Hippocampal formation (tissue), 2 donors: ENCODE data around the gene GRXCR2.
"Not testable (repeated sequence)": the region's sequence is repeated elsewhere in the genome, so short reads cannot be mapped to it uniquely, and the experiment has no call there.

Experiments
- DNase-seq, 2 donors: peaks; one replicate each; lab custom pipeline; 2025; lab: John Stamatoyannopoulos, UW

Gene GRXCR2

DNA sequence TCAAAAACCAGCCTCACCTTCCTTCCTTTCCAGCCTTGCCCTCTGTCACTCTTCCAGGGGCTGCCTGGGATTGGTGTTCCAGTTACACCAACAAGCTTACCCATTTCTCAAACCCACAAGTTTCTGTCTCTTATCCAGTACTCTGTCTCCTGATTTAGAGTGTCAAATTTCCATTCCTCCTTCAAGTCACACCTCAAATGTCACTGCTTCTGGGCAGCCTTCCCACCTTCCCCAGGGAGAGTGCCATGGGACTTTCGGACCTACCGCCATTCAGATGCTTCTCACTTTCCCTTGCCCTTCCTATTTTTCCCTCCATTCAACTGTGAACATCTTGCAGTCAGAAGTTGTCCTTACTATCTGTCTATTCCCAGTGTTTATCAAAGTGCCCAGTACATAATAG lies 2.0 kb upstream of the GRXCR2 start:
- DNase-seq: no peak

DNA sequence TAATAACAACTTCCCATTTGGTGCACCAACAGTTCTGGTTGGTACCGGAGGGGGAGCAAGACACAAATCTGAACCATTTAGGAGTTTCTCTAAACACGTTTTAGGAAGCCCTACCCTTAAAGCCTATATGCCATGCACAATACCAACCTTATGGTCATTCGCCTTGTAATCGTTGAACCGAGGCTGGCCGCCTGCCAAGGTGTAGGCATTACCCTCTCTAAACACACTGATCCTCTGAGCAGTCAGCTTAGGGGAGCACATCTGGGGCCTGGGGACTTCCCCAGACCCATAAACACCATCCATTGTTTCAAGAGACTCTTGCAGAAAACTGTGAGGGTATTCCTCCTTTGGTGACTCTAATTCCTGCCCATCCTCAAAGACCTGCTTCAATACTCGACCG lies 328 bp downstream of the GRXCR2 start:
- DNase-seq: no peak

DNA sequence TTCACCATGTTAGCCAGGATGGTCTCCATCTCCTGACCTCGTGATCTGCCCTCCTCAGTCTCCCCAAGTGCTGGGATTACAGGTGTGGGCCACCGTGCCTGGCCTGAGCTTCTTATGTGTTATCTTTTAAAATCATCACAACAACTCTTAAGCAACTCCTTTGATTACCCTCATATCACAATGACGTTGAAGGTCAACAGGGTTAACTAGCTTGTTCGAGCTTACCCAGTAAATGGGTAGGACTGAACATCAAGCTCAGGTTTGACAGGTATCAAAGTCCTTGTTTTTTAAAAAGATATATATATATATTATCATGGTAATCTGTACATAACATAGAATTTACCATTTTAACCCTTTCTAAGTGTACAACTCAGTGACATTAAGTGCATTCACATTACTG lies 3.1 kb downstream of the GRXCR2 start:
- no peak for DNase-seq

DNA sequence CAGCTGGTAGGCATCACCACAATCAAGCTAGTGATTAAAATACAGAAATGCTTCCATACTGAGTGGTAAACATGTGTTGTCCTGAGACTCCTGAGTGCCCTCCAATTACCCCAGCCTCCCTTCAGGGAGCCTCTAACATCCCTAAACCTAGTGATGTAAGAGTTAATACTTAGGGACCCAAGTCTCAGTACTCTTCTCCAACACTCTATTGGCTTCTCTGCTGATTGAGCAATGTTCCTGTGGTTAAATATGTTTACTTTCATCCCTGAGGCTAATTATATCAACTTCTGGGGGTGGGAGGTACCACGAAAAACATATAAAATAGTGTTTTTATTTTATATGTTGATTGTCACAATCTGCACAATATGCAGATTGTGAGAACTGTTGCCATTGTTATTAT lies 5.0 kb downstream of the GRXCR2 start:
- no peak for DNase-seq

- not testable (repeated sequence) for DNase-seq
Measured at GRCh38 chr5:145864432-145864831, 8.4 kb downstream of the GRXCR2 start.

GRCh38 chr5:145863003-145863402 lies 9.8 kb downstream of the GRXCR2 start:
- DNase-seq: no peak

- no peak for DNase-seq
Measured at GRCh38 chr5:145859897-145860296, 12.9 kb downstream of the GRXCR2 start.

- DNase-seq: no peak
Measured at GRCh38 chr5:145859453-145859852, 13.4 kb downstream of the GRXCR2 start.

- no peak for DNase-seq
Measured at GRCh38 chr5:145858959-145859358, 13.9 kb downstream of the GRXCR2 start.

DNA sequence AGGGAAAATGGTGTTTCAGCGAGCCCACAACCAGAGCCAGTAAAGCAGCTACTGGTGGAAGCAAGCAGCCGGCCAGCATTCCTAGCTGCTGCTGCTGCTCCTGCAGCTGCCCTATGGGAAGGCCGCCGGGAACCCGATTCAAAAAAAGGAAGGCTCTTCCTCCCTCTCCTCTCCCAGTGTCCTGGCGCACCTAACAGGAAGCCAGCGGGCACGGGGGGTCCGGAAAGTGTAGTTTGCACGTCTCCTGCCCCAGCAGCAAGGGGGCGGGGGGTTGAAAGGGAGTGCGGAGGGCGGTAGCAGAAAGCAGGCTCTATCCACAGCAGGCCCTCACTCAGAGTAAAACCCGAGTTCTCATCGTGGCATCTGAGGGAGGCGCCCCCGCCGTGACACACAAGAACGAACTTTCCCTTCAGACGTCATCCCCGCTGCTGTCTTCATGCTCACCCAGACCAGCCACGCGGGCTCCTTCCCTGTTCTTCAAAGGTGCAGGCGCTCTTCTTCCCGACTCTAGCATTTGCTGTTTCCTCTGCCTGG lies 16.5 kb downstream of the GRXCR2 start:
- no peak for DNase-seq

- no peak for DNase-seq
Measured at GRCh38 chr5:145855763-145856267, 17.0 kb downstream of the GRXCR2 start.

- no peak for DNase-seq
Measured at GRCh38 chr5:145854651-145855258, 18.1 kb downstream of the GRXCR2 start.

- no peak for DNase-seq
Measured at GRCh38 chr5:145853781-145854376, 18.9 kb downstream of the GRXCR2 start.

DNA sequence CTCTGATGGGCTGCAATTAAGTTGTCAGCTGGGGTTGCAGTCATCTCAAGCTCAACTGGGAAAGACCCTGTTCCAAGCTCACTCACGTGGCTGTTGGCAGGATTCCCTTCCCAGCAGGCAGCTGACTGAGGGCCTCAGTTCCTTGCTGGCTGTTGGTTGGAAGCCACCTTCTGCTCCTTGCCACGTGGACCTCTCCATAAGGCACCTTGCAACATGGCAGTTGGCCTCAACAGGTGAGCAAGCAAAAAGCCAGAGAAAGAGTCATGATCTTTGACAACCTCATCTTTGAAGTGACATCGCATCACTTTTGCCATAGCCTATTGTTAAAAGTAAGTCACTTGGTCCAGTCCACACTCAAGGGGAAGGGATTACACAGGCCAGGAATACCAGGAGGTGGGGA lies 19.8 kb downstream of the GRXCR2 start:
- no peak for DNase-seq

DNA sequence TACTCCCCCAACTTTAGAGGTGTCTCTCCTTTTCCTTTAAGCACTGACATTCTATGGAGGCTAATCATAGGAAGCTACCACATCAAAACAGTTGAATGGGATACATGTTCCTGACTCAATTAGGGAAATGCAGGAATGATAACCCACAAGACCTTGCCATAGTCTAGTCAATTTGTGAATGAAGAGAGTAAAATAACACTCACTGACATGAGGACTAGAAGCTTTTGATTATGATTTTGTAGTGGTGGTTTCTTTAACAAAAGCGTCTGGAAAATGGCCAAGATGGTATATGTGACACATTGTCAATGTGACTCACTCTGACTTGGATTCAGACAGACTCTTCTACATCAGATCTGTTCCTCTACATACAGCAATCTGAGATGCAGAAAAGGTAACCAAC lies 24.0 kb downstream of the GRXCR2 start:
- DNase-seq: no peak

DNA sequence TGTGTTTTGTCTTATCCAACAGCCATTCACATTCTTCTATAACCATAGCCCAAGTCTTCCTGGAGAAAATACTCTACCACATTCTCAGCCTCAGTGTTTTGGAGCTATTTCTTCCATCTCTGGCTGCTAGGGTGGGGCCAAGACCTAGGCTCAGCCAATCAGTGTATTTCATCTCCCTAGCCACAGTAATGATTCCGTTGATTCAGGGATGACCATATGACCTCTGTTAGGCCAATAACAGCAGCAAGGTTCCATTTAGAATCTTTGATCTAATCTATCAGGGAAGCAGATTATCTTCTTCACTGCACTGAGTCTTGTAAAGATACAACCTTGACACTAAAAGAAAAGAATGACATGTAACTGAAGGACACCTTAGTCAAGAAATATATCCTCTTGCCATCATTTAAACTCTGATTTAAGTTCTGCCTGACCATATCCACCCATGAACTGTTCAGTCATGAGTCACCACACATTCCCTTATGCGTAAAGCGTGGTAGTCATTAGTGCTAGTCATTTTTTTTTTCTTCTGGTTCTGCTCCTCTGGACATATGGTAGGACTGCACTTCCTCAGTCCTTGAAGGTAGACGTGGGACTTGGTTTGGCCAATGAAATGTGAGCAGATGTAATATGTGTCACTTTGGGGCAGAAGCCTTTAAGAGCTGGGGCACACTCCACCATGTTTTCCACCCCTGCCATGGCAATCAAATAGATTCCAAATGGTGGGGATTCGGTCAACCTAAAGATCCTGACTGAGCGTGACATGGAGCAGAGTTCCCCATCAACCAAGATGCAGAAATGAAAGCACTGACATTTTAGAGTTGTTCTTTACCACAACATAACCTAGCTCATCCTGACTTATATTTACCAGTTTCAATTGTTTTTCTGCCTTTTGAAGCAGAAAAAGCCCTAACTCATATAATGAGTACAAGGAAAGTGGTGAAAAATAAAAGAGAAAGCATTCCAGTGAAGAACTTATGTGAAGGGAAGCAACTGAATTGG lies 25.0 kb downstream of the GRXCR2 start:
- DNase-seq: no peak

- no peak for DNase-seq
Measured at GRCh38 chr5:145846081-145846480, 26.7 kb downstream of the GRXCR2 start.

DNA sequence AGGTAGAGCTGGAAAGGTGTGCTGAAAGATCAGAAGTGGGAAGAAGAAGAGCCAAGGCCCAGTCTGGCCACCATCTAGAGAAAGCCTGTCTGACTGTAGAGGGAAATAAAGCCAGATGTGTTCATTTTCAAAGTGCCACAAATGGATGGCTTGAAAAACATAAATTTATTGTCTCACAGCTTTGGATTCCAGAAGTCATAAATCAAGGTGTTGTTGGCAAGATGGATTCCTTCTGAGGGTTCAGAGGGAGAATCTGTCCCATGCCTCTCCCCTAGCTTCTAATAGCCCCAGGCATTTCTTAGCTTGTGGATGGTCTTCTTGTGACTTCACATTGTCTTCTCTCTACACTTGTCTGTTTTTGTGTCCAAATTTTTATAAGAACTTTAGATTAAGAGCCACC lies 31.5 kb downstream of the GRXCR2 start:
- no peak for DNase-seq

DNA sequence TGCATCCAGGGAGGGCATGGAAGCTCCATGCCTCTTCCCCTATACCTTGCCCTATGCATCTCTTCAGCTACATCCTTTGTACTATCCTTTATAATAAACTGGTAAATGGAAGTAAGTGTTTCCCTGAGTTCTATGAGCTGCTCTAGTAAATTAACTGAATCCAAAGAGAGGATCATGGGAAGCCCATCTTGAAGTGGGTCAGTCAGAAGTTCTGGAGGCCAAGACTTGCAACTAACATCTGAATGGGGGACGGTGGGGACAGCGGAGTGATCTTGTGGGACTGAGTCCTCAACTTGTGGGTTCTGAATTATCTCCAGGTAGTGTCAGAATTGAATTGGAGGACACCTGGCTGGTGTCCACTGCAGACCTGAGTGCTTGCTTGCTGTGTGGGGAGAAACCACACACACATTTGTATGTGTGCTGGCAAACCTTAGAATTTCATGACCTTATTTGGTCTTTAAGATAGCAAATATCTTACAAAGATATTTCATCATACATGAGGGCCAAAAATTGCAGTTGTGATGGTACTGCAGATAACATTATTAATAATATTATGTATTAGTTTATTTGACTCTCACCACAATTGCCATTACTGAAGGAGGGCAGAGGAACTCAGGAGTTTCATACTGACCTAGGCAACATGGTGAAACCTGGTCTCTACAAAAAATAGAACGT lies 32.2 kb downstream of the GRXCR2 start:
- DNase-seq: no peak

GRCh38 chr5:145838276-145838675 lies 34.5 kb downstream of the GRXCR2 start:
- DNase-seq: no peak

GRCh38 chr5:145836241-145836640 lies 36.6 kb downstream of the GRXCR2 start:
- not testable (repeated sequence) for DNase-seq

DNA sequence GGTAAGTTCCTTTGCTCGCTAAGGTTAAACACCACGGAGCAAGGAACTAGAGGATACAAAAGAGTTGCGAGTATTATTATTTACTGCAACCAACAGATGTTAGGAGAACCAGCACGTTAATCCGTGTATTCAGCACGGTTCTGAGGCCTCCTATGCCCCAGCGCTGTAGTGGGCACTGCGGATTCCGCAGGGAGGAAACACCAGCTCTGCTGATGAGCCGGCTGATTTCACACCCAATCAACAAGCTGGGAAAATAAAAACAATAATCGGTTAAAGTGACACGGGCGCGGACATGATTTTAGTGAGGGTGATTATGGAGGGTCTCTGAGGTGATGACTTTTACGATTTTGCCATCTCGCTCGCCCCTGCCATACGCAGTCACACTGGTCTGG lies 37.0 kb downstream of the GRXCR2 start:
- no peak for DNase-seq
